Gastrocnemius medialis (tissue), 4 donors: ENCODE results near the gene EP300. TPM values are rescaled to one million over a fixed set of nuclear protein-coding genes. Genes with fewer than 3 reads are reported as not detected.
A peak's percentile ranks its signal among the peaks of the same experiment; 100 is the strongest.
"Not testable (repeated sequence)": the region's sequence is repeated elsewhere in the genome, so short reads cannot be mapped to it uniquely, and the experiment has no call there.

Source experiments
- ATAC-seq, 2 donors: fragments of 150-250 bp; one replicate each; pipeline ENCODE4 v1.9.1; 2016
- DNase-seq, 2 donors: peaks; one replicate each; pipeline ENCODE4 v3.0.0-alpha.2; 2019
- H3K27ac ChIP-seq, 4 donors: fragments of 200-600 bp; sonication (generic); 1 replicate in 1 of 4; 2 replicates in 3 of 4; pipeline ENCODE4 v1.5.1; 2016 to 2018; ENCODE audit warnings: mild to moderate bottlenecking in 2 of 4, moderate library complexity in 1 of 4
- H3K27me3 ChIP-seq, 3 donors: fragments of 200-600 bp; sonication (generic) in 2 of 3; 1 replicate in 1 of 3; 2 replicates in 2 of 3; pipeline versions ENCODE4 v1.5.1 to v1.6.0; 2016 to 2019; ENCODE audit warnings: mild to moderate bottlenecking in 1 of 3, moderate library complexity in 1 of 3
- H3K36me3 ChIP-seq, 2 donors: fragments of 200-600 bp; sonication (generic) in 1 of 2; one replicate each; pipeline ENCODE4 v1.5.1; 2017 to 2018
- H3K4me1 ChIP-seq, 2 donors: fragments of 200-600 bp; sonication (generic) in 1 of 2; one replicate each; pipeline ENCODE4 v1.5.1; 2016 to 2017; ENCODE audit warnings: mild to moderate bottlenecking in 2 of 2
- H3K4me3 ChIP-seq, 4 donors: fragments of 200-600 bp; sonication (generic) in 3 of 4; 1 replicate in 1 of 4; 2 replicates in 3 of 4; pipeline ENCODE4 v1.5.1; 2016 to 2019; ENCODE audit warnings: mild to moderate bottlenecking in 2 of 4
- H3K9me3 ChIP-seq, 3 donors: fragments of 200-600 bp; sonication (generic) in 2 of 3; 1 replicate in 1 of 3; 2 replicates in 2 of 3; pipeline ENCODE4 v1.5.1; 2016 to 2019
- CTCF ChIP-seq, 5 experiments: fragments of 450-650 bp in 3 of 5; fragments of 200-600 bp in 2 of 5; sonication (generic) in 2 of 5; IDR thresholded peaks in 4 of 5; conservative IDR thresholded peaks in 1 of 5; 1 replicate in 4 of 5; 2 replicates in 1 of 5; pipeline ENCODE4 v1.5.1; 2016 to 2019; ENCODE audit warnings: antibody characterized with exemption in 5 of 5, mild to moderate bottlenecking in 3 of 5, moderate library complexity in 3 of 5
- POLR2A ChIP-seq, 2 donors: fragments of 450-650 bp; IDR thresholded peaks; one replicate each; pipeline ENCODE4 v1.6.1; 2017; ENCODE audit warnings: antibody characterized with exemption in 2 of 2, mild to moderate bottlenecking in 2 of 2, moderate library complexity in 2 of 2
- in situ Hi-C, 4 donors: fragments of 200-750 bp; cut with MboI; loops; one replicate each; pipeline versions ENCODE4 v1.15.0 to v1.8.0; 2017; ENCODE audit warnings: low sequenced_read_pairs in 4 of 4
- intact Hi-C: fragments of 100-400 bp; cut with DNase I; formaldehyde crosslinking; loops from one replicate; pipeline ENCODE4 v1.15.1; 2023; ENCODE audit warnings: low total_unique reads
- total RNA-seq, 4 donors: library from RNA; depleted of rRNA; stranded (reverse); fragments of >200 nt; gene quantifications; one replicate each; pipeline versions ENCODE4 v1.1.0 to v1.2.3, GENCODE V29; 2016

EP300 gene
- total RNA-seq, 4 donors from 2014 or later, result 29.6 to 53.0 (median 38.0) TPM

- Histone ChIP-seq H3K4me1 (peaks cover 0 to 8% of the 10 kb centered on the region in 2 donors), H3K36me3 (no peaks in the 10 kb centered on the region), H3K27me3 (no peaks in the 10 kb centered on the region), H3K9me3 (no peaks in the 10 kb centered on the region), H3K27ac (peak overlapping the region; percentile 51 to 66 (median 61)), H3K4me3 (peak overlapping the region; percentile 46 to 53 (median 50))
- DNase-seq (peak; percentile 39 to 64), ATAC-seq (peak; percentile 87 to 89)
- TF ChIP-seq POLR2A (IDR thresholded peaks at IDR 0.05) (no peak), CTCF (IDR thresholded peaks at IDR 0.05 in 4 of 5, conservative IDR thresholded peaks at IDR 0.05 in 1 of 5) (no peak)
- in situ Hi-C loops (no loop called here), intact Hi-C loops (no loop called here)
Observed at GRCh38 chr22:41048791-41049717, 43.3 kb upstream of the EP300 start.

GRCh38 chr22:41049795-41050194, 42.6 kb upstream of the EP300 start:
- intact Hi-C loops, ATAC-seq, H3K9me3 ChIP-seq, DNase-seq, H3K27me3 ChIP-seq, in situ Hi-C loops, H3K4me3 ChIP-seq, H3K36me3 ChIP-seq, H3K4me1 ChIP-seq: not testable (repeated sequence)
- H3K27ac ChIP-seq, result peak overlapping the region in 1 of 4 donors; percentile 57

- in situ Hi-C loops, result no loop called here
Observed at GRCh38 chr22:41050883-41051282, 41.5 kb upstream of the EP300 start.

GRCh38 chr22:41052661-41053490, 39.5 kb upstream of the EP300 start:
- H3K27ac ChIP-seq, result no peak overlapping the region
- intact Hi-C loops (no loop called here), in situ Hi-C loops (no loop called here)
- no peak for DNase-seq
- no peak overlapping the region for H3K4me3 ChIP-seq
- no peak for ATAC-seq
- peaks cover 0 to 8% of the 10 kb centered on the region in 2 donors for H3K4me1 ChIP-seq
- no peaks in the 10 kb centered on the region for H3K9me3 ChIP-seq
- H3K27me3 ChIP-seq, result no peaks in the 10 kb centered on the region
- TF ChIP-seq POLR2A (IDR thresholded peaks at IDR 0.05), result no peak
- no peak for TF ChIP-seq CTCF (IDR thresholded peaks at IDR 0.05 in 4 of 5, conservative IDR thresholded peaks at IDR 0.05 in 1 of 5)
- H3K36me3 ChIP-seq, result no peaks in the 10 kb centered on the region

More at GRCh38 chr22:41050883-41051282, 41.5 kb upstream of the EP300 start:
- Histone ChIP-seq H3K4me1 (peaks cover 0 to 8% of the 10 kb centered on the region in 2 donors), H3K4me3 (no peak overlapping the region), H3K36me3 (no peaks in the 10 kb centered on the region), H3K27me3 (no peaks in the 10 kb centered on the region), H3K9me3 (no peaks in the 10 kb centered on the region), H3K27ac (no peak overlapping the region)
- no peak for DNase-seq
- no peak for ATAC-seq
- intact Hi-C loops, result no loop called here
- TF ChIP-seq POLR2A (IDR thresholded peaks at IDR 0.05), result no peak
- no peak for TF ChIP-seq CTCF (IDR thresholded peaks at IDR 0.05 in 4 of 5, conservative IDR thresholded peaks at IDR 0.05 in 1 of 5)

- in situ Hi-C loops (no loop called here), intact Hi-C loops (no loop called here)
- TF ChIP-seq POLR2A (IDR thresholded peaks at IDR 0.05) (no peak), CTCF (IDR thresholded peaks at IDR 0.05 in 4 of 5, conservative IDR thresholded peaks at IDR 0.05 in 1 of 5) (no peak)
- H3K27ac ChIP-seq, result no peak overlapping the region
- no peaks in the 10 kb centered on the region for H3K27me3 ChIP-seq
- no peaks in the 10 kb centered on the region for H3K36me3 ChIP-seq
- no peaks in the 10 kb centered on the region for H3K9me3 ChIP-seq
- no peak overlapping the region for H3K4me3 ChIP-seq
- no peak for ATAC-seq
- H3K4me1 ChIP-seq, result no peaks in the 10 kb centered on the region
- DNase-seq, result no peak
Observed at GRCh38 chr22:41057076-41057475, 35.3 kb upstream of the EP300 start.
